Liver (tissue), 9 donors: ENCODE results near the gene FAM76B. TPM values are rescaled to one million over a fixed set of nuclear protein-coding genes. Genes with fewer than 3 reads are reported as not detected.

Source experiments
- DNase-seq: peaks from one replicate; pipeline ENCODE4 v3.0.0-alpha.2; 2017; ENCODE audit warnings: low spot score
- H3K27ac ChIP-seq, 2 donors: one replicate each; pipeline ENCODE4 v1.7.0; 2013; ENCODE audit warnings: inconsistent platforms in 2 of 2, low read length in 2 of 2, control low read depth in 1 of 2, low read depth in 1 of 2, mild to moderate bottlenecking in 1 of 2
- H3K27me3 ChIP-seq, 4 donors: one replicate each; pipeline versions ENCODE4 v1.6.1 to v1.7.0; 2013; ENCODE audit warnings: low read length in 3 of 4, inconsistent platforms in 1 of 4, mild to moderate bottlenecking in 1 of 4, moderate library complexity in 1 of 4; ENCODE audit not compliant: control insufficient read depth in 4 of 4, insufficient read depth in 4 of 4
- H3K36me3 ChIP-seq, 4 donors: one replicate each; pipeline versions ENCODE4 v1.6.1 to v1.7.0; 2013; ENCODE audit warnings: low read length in 3 of 4, mild to moderate bottlenecking in 3 of 4, low read depth in 1 of 4, moderate library complexity in 1 of 4; ENCODE audit not compliant: control insufficient read depth in 4 of 4, insufficient read depth in 3 of 4
- H3K4me1 ChIP-seq, 4 donors: one replicate each; pipeline versions ENCODE4 v1.6.1 to v1.7.0; 2013; ENCODE audit warnings: low read length in 3 of 4, mild to moderate bottlenecking in 3 of 4, moderate library complexity in 1 of 4; ENCODE audit not compliant: control insufficient read depth in 4 of 4, insufficient read depth in 4 of 4
- H3K4me3 ChIP-seq, 3 donors: one replicate each; pipeline versions ENCODE4 v1.6.1 to v1.7.0; 2013; ENCODE audit warnings: low read length in 3 of 3, control low read depth in 1 of 3, low read depth in 1 of 3, mild to moderate bottlenecking in 1 of 3
- H3K9ac ChIP-seq, 2 donors: one replicate each; pipeline ENCODE4 v1.7.0; 2013; ENCODE audit warnings: low read length in 2 of 2, mild to moderate bottlenecking in 2 of 2, moderate library complexity in 2 of 2, control low read depth in 1 of 2, low read depth in 1 of 2
- H3K9me3 ChIP-seq, 4 donors: one replicate each; pipeline versions ENCODE4 v1.6.1 to v1.7.0; 2013; ENCODE audit warnings: low read length in 3 of 4; ENCODE audit not compliant: control insufficient read depth in 4 of 4
- ATF3 ChIP-seq: IDR thresholded peaks from 2 replicates; pipeline ENCODE4 v1.6.1; 2016; ENCODE audit warnings: antibody characterized with exemption
- EGR1 ChIP-seq, 2 donors: IDR thresholded peaks; 2 replicates each; pipeline ENCODE4 v1.6.1; 2016 to 2018; ENCODE audit warnings: antibody characterized with exemption in 2 of 2, low read depth in 2 of 2
- FOXA1 ChIP-seq: IDR thresholded peaks from 2 replicates; pipeline ENCODE4 v1.6.1; 2016; ENCODE audit warnings: antibody characterized with exemption
- FOXA2 ChIP-seq: IDR thresholded peaks from 2 replicates; pipeline ENCODE4 v1.6.1; 2016; ENCODE audit warnings: antibody characterized with exemption
- GABPA ChIP-seq, 2 donors: IDR thresholded peaks in 1 of 2; conservative IDR thresholded peaks in 1 of 2; 2 replicates each; pipeline ENCODE4 v1.6.1; 2016; ENCODE audit warnings: antibody characterized with exemption in 2 of 2, mild to moderate bottlenecking in 1 of 2, moderate library complexity in 1 of 2
- HNF4A ChIP-seq, 2 donors: conservative IDR thresholded peaks; 2 replicates each; pipeline ENCODE4 v1.6.1; 2016; ENCODE audit warnings: antibody characterized with exemption in 2 of 2, mild to moderate bottlenecking in 2 of 2
- HNF4G ChIP-seq: IDR thresholded peaks from 2 replicates; pipeline ENCODE4 v1.6.1; 2016; ENCODE audit warnings: antibody characterized with exemption
- JUND ChIP-seq, 2 donors: IDR thresholded peaks; 2 replicates each; pipeline ENCODE4 v1.6.1; 2016; ENCODE audit warnings: antibody characterized with exemption in 2 of 2
- MAX ChIP-seq: IDR thresholded peaks from 2 replicates; pipeline ENCODE4 v1.6.1; 2016; ENCODE audit warnings: antibody characterized with exemption
- NR2F2 ChIP-seq: IDR thresholded peaks from 2 replicates; pipeline ENCODE4 v1.6.1; 2016; ENCODE audit warnings: antibody characterized with exemption
- RAD21 ChIP-seq, 2 donors: IDR thresholded peaks; 2 replicates each; pipeline ENCODE4 v1.6.1; 2016; ENCODE audit warnings: antibody characterized with exemption in 2 of 2, mild to moderate bottlenecking in 2 of 2
- REST ChIP-seq: IDR thresholded peaks from 2 replicates; pipeline ENCODE4 v1.6.1; 2016; ENCODE audit warnings: antibody characterized with exemption, mild to moderate bottlenecking
- RXRA ChIP-seq, 2 donors: IDR thresholded peaks; 2 replicates each; pipeline ENCODE4 v1.6.1; 2017 to 2018; ENCODE audit warnings: antibody characterized with exemption in 2 of 2, mild to moderate bottlenecking in 1 of 2
- SP1 ChIP-seq: IDR thresholded peaks from 2 replicates; pipeline ENCODE4 v1.6.1; 2018; ENCODE audit warnings: antibody characterized with exemption, mild to moderate bottlenecking
- TAF1 ChIP-seq: conservative IDR thresholded peaks from 2 replicates; pipeline ENCODE4 v1.6.1; 2016; ENCODE audit warnings: antibody characterized with exemption, mild to moderate bottlenecking
- YY1 ChIP-seq: IDR thresholded peaks from 2 replicates; pipeline ENCODE4 v1.6.1; 2016; ENCODE audit warnings: antibody characterized with exemption, mild to moderate bottlenecking
- ZBTB33 ChIP-seq: IDR thresholded peaks from 2 replicates; pipeline ENCODE4 v1.6.1; 2016; ENCODE audit warnings: antibody characterized with exemption
- WGBS: extraction: QIAGEN DNeasy Blood & Tissue Kit; methylation state at CpG from one replicate; pipeline ENCODE4 v1.1.7; 2013; 5-methylcytosine and 5-hydroxymethylcytosine counted together
- polyA plus RNA-seq, 2 donors: library from polyadenylated mRNA; stranded (reverse) in 1 of 2; unstranded in 1 of 2; fragments of 200-250 nt in 1 of 2; fragments of >200 nt in 1 of 2; fragmentation: Nextera tagmentation in 1 of 2; extraction: Ambion mirVana in 1 of 2; gene quantifications; one replicate each; pipeline versions ENCODE4 v1.2.1 to v1.2.3, GENCODE V29; 2013 to 2015
- total RNA-seq, 2 donors: library from RNA; depleted of rRNA; stranded (reverse); fragments of >200 nt; gene quantifications; one replicate each; pipeline ENCODE4 v1.2.3, GENCODE V29; 2014
- donor health status: healthy.
- donor health status: healthy.
- donor health status: healthy.
- donor health status: healthy.
- donor health status: healthy.

FAM76B gene
- total and polyA plus RNA-seq, 4 donors, result 5.0 to 62.9 (median 19.3) TPM

GRCh38 chr11:95760941-95761340, 28.6 kb downstream of the FAM76B start:
- Histone ChIP-seq H3K27ac (no peak overlapping the region), H3K36me3 (no peaks in the 10 kb centered on the region), H3K27me3 (no peaks in the 10 kb centered on the region), H3K9me3 (no peaks in the 10 kb centered on the region), H3K4me3 (no peak overlapping the region), H3K9ac (no peak overlapping the region), H3K4me1 (no peaks in the 10 kb centered on the region)
- no peak for DNase-seq
- TF ChIP-seq RAD21 (IDR thresholded peaks at IDR 0.05), result no peak
- TF ChIP-seq ZBTB33, result no peak
- TF ChIP-seq HNF4G, result no peak
- no peak for TF ChIP-seq NR2F2
- no peak for TF ChIP-seq SP1
- TF ChIP-seq RXRA (IDR thresholded peaks at IDR 0.05), result no peak
- no peak for TF ChIP-seq TAF1
- no peak for TF ChIP-seq HNF4A (conservative IDR thresholded peaks at IDR 0.05)
- no peak for TF ChIP-seq GABPA (IDR thresholded peaks at IDR 0.05 in 1 of 2, conservative IDR thresholded peaks at IDR 0.05 in 1 of 2)
- TF ChIP-seq EGR1 (IDR thresholded peaks at IDR 0.05; ENCODE audit: low read depth in 2 of 2), result no peak
- no peak for TF ChIP-seq MAX
- TF ChIP-seq FOXA2, result no peak
- no peak for TF ChIP-seq YY1
- TF ChIP-seq REST, result no peak
- WGBS, result 79% methylated on average over 1 of the region's 1 CpG

- TF ChIP-seq EGR1 (IDR thresholded peaks at IDR 0.05; ENCODE audit: low read depth in 2 of 2) (no peak), RAD21 (IDR thresholded peaks at IDR 0.05) (no peak), NR2F2 (no peak)
- Histone ChIP-seq H3K36me3 (no peaks in the 10 kb centered on the region), H3K9me3 (no peaks in the 10 kb centered on the region), H3K27me3 (peaks cover 0 to 3% (median 0%) of the 10 kb centered on the region in 4 donors), H3K4me1 (no peaks in the 10 kb centered on the region), H3K27ac (no peak overlapping the region), H3K9ac (no peak overlapping the region), H3K4me3 (no peak overlapping the region)
- DNase-seq, result no peak
- 85% methylated on average over 1 of the region's 1 CpG for WGBS
These were observed 38.1 kb downstream of the FAM76B start for GRCh38 chr11:95751515-95751914.

- 81% methylated on average over 1 of the region's 1 CpG for WGBS
- no peak overlapping the region for H3K9ac ChIP-seq
- no peak overlapping the region for H3K27ac ChIP-seq
- no peaks in the 10 kb centered on the region for H3K36me3 ChIP-seq
- DNase-seq, result no peak
- H3K9me3 ChIP-seq, result no peaks in the 10 kb centered on the region
- peaks cover 0 to 3% (median 0%) of the 10 kb centered on the region in 4 donors for H3K27me3 ChIP-seq
- H3K4me1 ChIP-seq, result no peaks in the 10 kb centered on the region
- no peak overlapping the region for H3K4me3 ChIP-seq
- TF ChIP-seq HNF4G (no peak), SP1 (no peak), RAD21 (IDR thresholded peaks at IDR 0.05) (no peak), EGR1 (IDR thresholded peaks at IDR 0.05; ENCODE audit: low read depth in 2 of 2) (no peak), TAF1 (no peak), FOXA2 (no peak), RXRA (IDR thresholded peaks at IDR 0.05) (no peak), HNF4A (conservative IDR thresholded peaks at IDR 0.05) (no peak), GABPA (IDR thresholded peaks at IDR 0.05 in 1 of 2, conservative IDR thresholded peaks at IDR 0.05 in 1 of 2) (no peak), MAX (no peak), ZBTB33 (no peak), NR2F2 (no peak), JUND (IDR thresholded peaks at IDR 0.05) (no peak), ATF3 (no peak), FOXA1 (no peak), YY1 (no peak)
These were observed 39.5 kb downstream of the FAM76B start for GRCh38 chr11:95750101-95750500.
